ENCODE results near the gene COG5.
"Not testable (repeated sequence)": the region's sequence is repeated elsewhere in the genome, so short reads cannot be mapped to it uniquely, and the experiment has no call there.

The COG5 gene

GRCh38 chr7:107158028-107158427 lies 405.7 kb downstream of the COG5 start:
- no peak for DNase-seq (ENCODE audit: low read depth)

- no peak for DNase-seq (ENCODE audit: low read depth)
Observed at GRCh38 chr7:107157091-107157490, 406.6 kb downstream of the COG5 start.

GRCh38 chr7:107155726-107156125 lies 408.0 kb downstream of the COG5 start:
- DNase-seq (ENCODE audit: low read depth), result not testable (repeated sequence)

- no peak for DNase-seq (ENCODE audit: low read depth)
Observed at GRCh38 chr7:107154826-107155225, 408.9 kb downstream of the COG5 start.

- DNase-seq (ENCODE audit: low read depth), result no peak
Observed at GRCh38 chr7:107152011-107152410, 411.7 kb downstream of the COG5 start.
